Keratinocyte (primary cell): ENCODE data around the gene ANKFY1.

Source experiments
- EZH2 ChIP-seq: IDR thresholded peaks from one replicate; pipeline ENCODE4 v1.6.1; 2012; ENCODE audit warnings: inconsistent platforms, mild to moderate bottlenecking, low read length, moderate library complexity
- TF ChIP-seq, protein P1 (sequence below), 3 experiments: IDR thresholded peaks in 1 of 3; conservative IDR thresholded peaks in 1 of 3; optimal IDR thresholded peaks in 1 of 3; 2 replicates in 2 of 3; 3 replicates in 1 of 3; pipeline versions ENCODE3 to v1.5.1; 2011; ENCODE audit warnings: low read length in 3 of 3, mild to moderate bottlenecking in 3 of 3, moderate library complexity in 2 of 3, control low read depth in 1 of 3, inconsistent platforms in 1 of 3; ENCODE audit not compliant: insufficient read depth in 2 of 3; ENCODE audit errors: extremely low read depth in 1 of 3

DNA sequence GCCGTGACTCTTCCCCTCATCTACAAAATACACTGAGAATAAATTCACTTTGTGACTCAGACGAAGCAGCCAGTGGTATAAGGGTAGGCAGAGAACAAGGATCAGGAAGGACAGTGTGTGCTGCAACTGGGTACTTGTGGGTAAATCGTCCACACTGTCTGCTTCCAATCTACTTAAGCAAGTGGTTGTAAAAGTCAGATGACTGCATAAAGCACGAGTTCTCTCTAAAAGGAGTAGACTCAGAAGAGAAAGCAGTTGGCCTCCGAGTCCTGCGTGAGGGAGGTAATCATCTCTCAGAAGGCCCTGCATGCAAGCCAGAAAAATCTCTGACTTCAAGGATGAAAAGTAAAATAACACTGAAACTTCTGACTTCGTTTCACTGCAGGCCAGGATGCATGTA lies 43.1 kb downstream of the ANKFY1 start:
- TF ChIP-seq, protein P1, sequence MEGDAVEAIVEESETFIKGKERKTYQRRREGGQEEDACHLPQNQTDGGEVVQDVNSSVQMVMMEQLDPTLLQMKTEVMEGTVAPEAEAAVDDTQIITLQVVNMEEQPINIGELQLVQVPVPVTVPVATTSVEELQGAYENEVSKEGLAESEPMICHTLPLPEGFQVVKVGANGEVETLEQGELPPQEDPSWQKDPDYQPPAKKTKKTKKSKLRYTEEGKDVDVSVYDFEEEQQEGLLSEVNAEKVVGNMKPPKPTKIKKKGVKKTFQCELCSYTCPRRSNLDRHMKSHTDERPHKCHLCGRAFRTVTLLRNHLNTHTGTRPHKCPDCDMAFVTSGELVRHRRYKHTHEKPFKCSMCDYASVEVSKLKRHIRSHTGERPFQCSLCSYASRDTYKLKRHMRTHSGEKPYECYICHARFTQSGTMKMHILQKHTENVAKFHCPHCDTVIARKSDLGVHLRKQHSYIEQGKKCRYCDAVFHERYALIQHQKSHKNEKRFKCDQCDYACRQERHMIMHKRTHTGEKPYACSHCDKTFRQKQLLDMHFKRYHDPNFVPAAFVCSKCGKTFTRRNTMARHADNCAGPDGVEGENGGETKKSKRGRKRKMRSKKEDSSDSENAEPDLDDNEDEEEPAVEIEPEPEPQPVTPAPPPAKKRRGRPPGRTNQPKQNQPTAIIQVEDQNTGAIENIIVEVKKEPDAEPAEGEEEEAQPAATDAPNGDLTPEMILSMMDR (optimal IDR thresholded peaks at IDR 0.05 in 1 of 3, IDR thresholded peaks at IDR 0.05 in 1 of 3, conservative IDR thresholded peaks at IDR 0.05 in 1 of 3; ENCODE audit: extremely low read depth in 1 of 3, insufficient read depth in 2 of 3, low read length in 3 of 3) = no peak
- no peak for TF ChIP-seq EZH2
